ENCODE data around the gene PRDM13. TPM values are rescaled to one million over a fixed set of nuclear protein-coding genes. Genes with fewer than 3 reads are reported as not detected.

PRDM13 gene
- total and polyA plus RNA-seq, 2 of the 8 experiments (the other 6 are each of a cell fraction or from before 2014, with no cell fraction given), result 0.05 to 0.09 TPM

- TF ChIP-seq CTBP2 (IDR thresholded peaks at IDR 0.05; ENCODE audit: borderline replicate concordance, insufficient read depth, insufficient read length, low read length) (peak; percentile 95), JUND (IDR thresholded peaks at IDR 0.05; ENCODE audit: low read length) (peak; percentile 46; the same call in 1 of the 2 replicates)
Measured at GRCh38 chr6:99603421-99604165, 3.0 kb upstream of the PRDM13 start (continued).
